B cell (primary cell): ENCODE measurements around the gene GORASP1. TPM values are rescaled to one million over a fixed set of nuclear protein-coding genes. Genes with fewer than 3 reads are reported as not detected.

ENCODE experiments used
- ATAC-seq: fragments of 200-7000 bp; cut with Tn5 transposase; one replicate; pipeline ENCODE4 v1.10.0; 2021; ENCODE audit warnings: low read depth, mild to moderate bottlenecking, moderate number of reproducible peaks, moderate library complexity
- CTCF ChIA-PET: fragments of 350-600 bp; sonication (Branson Sonifier 250); formaldehyde crosslinking; loops from one replicate; lab custom pipeline; 2021; ENCODE audit warnings: antibody characterized with exemption, inconsistent platforms; lab: Charles Lee
- POLR2A ChIA-PET: fragments of 350-600 bp; sonication (Branson Sonifier 250); formaldehyde crosslinking; loops from one replicate; lab custom pipeline; 2021; ENCODE audit warnings: antibody characterized with exemption; lab: Charles Lee
- DNase-seq: peaks from one replicate; pipeline ENCODE4 v3.0.0; 2013
- H2AFZ ChIP-seq: 2 replicates; pipeline ENCODE4 v1.6.1; 2012; ENCODE audit warnings: mild to moderate bottlenecking, low read depth, low read length; ENCODE audit not compliant: insufficient read depth, poor library complexity, severe bottlenecking
- H3K27ac ChIP-seq, 2 donors: 1 replicate in 1 of 2; 2 replicates in 1 of 2; pipeline ENCODE4 v1.5.1; 2012 to 2013; ENCODE audit warnings: low read length in 2 of 2, mild to moderate bottlenecking in 2 of 2, moderate library complexity in 1 of 2
- H3K27me3 ChIP-seq, 4 experiments: fragments of 200-600 bp in 1 of 4; sonication (generic) in 1 of 4; replicated peaks in 1 of 4; 1 replicate in 2 of 4; 2 replicates in 2 of 4; pipeline versions ENCODE4 v1.6.1 to v1.7.0; 2013 to 2016; ENCODE audit warnings: low read length in 3 of 4, mild to moderate bottlenecking in 2 of 4, mixed read lengths in 1 of 4, moderate library complexity in 1 of 4; ENCODE audit not compliant: insufficient read depth in 4 of 4, control insufficient read depth in 3 of 4; ENCODE audit errors: control extremely low read depth in 1 of 4
- H3K36me3 ChIP-seq, 2 experiments: replicated peaks in 1 of 2; 1 replicate in 1 of 2; 2 replicates in 1 of 2; pipeline versions ENCODE4 v1.6.1 to v1.7.1; 2013; ENCODE audit warnings: low read length in 1 of 2; ENCODE audit not compliant: insufficient read depth in 2 of 2, control insufficient read depth in 1 of 2; ENCODE audit errors: control extremely low read depth in 1 of 2, extremely low read depth in 1 of 2
- H3K4me1 ChIP-seq, 2 donors: fragments of 200-600 bp in 1 of 2; sonication (generic) in 1 of 2; 1 replicate in 1 of 2; 2 replicates in 1 of 2; pipeline versions ENCODE4 v1.5.1 to v1.6.1; 2013 to 2017; ENCODE audit warnings: low read length in 2 of 2; ENCODE audit not compliant: control insufficient read depth in 2 of 2, insufficient read depth in 2 of 2
- H3K4me2 ChIP-seq: replicated peaks from 2 replicates; pipeline ENCODE3; 2012; ENCODE audit warnings: mild to moderate bottlenecking, low read depth, low read length; ENCODE audit not compliant: poor library complexity, severe bottlenecking
- H3K4me3 ChIP-seq, 5 experiments: fragments of 200-600 bp in 1 of 5; sonication (generic) in 1 of 5; 1 replicate in 3 of 5; 2 replicates in 2 of 5; pipeline versions ENCODE4 v1.5.1 to v1.7.0; 2011 to 2016; ENCODE audit warnings: low read length in 4 of 5, mild to moderate bottlenecking in 4 of 5, low read depth in 2 of 5, control low read depth in 1 of 5, moderate library complexity in 1 of 5; ENCODE audit not compliant: insufficient read depth in 1 of 5; ENCODE audit errors: control extremely low read depth in 1 of 5, extremely low read depth in 1 of 5
- H3K79me2 ChIP-seq: fragments of 200-600 bp; sonication (generic); one replicate; pipeline ENCODE4 v1.6.0; 2016; ENCODE audit warnings: low read length; ENCODE audit not compliant: control insufficient read depth, insufficient read depth
- H3K9ac ChIP-seq: fragments of 200-600 bp; sonication (generic); 2 replicates; pipeline ENCODE4 v1.6.1; 2017; ENCODE audit warnings: mild to moderate bottlenecking, low read length, moderate library complexity
- H3K9me3 ChIP-seq, 3 donors: one replicate each; pipeline versions ENCODE4 v1.6.1 to v1.7.1; 2013; ENCODE audit warnings: low read length in 2 of 3; ENCODE audit not compliant: control insufficient read depth in 2 of 3, insufficient read depth in 1 of 3; ENCODE audit errors: control extremely low read depth in 1 of 3
- H4K20me1 ChIP-seq: 2 replicates; pipeline ENCODE4 v1.6.0; 2012; ENCODE audit warnings: mild to moderate bottlenecking, low read length; ENCODE audit not compliant: insufficient read depth, control insufficient read depth, poor library complexity, severe bottlenecking
- H3K27ac Mint-ChIP-seq: one replicate; pipeline ENCODE4 v1.8.0; 2021; ENCODE audit warnings: mixed read lengths
- H3K27me3 Mint-ChIP-seq: one replicate; pipeline ENCODE4 v1.8.0; 2021; ENCODE audit warnings: mixed read lengths
- H3K4me1 Mint-ChIP-seq: one replicate; pipeline ENCODE4 v1.8.0; 2021; ENCODE audit warnings: mixed read lengths
- H3K4me3 Mint-ChIP-seq: one replicate; pipeline ENCODE4 v1.8.0; 2021; ENCODE audit warnings: mixed read lengths
- H3K9me3 Mint-ChIP-seq: one replicate; pipeline ENCODE4 v1.8.0; 2022; ENCODE audit warnings: mixed read lengths; ENCODE audit not compliant: insufficient read depth
- EZH2 ChIP-seq: IDR thresholded peaks from 2 replicates; pipeline ENCODE4 v1.6.1; 2012; ENCODE audit warnings: borderline replicate concordance, low read depth, mild to moderate bottlenecking, moderate library complexity, low read length; ENCODE audit not compliant: insufficient read depth, poor library complexity, severe bottlenecking
- WGBS: methylation state at CpG from one replicate; pipeline ENCODE4 v1.1.5; 2013; ENCODE audit warnings: missing lambda C conversion rate; ENCODE audit not compliant: insufficient coverage; 5-methylcytosine and 5-hydroxymethylcytosine counted together
- intact Hi-C: fragments of 100-400 bp; cut with micrococcal nuclease; formaldehyde crosslinking; loops from one replicate; pipeline ENCODE4 v1.10.0; 2022
- polyA plus RNA-seq: library from polyadenylated mRNA; depleted of rRNA; stranded (reverse); fragments of >200 nt; gene quantifications from 2 replicates; pipeline ENCODE4 v1.2.3, GENCODE V29; 2012
- total RNA-seq, 2 donors: library from RNA; stranded (reverse); fragments of 120-200 nt in 1 of 2; gene quantifications; 1 replicate in 1 of 2; 2 replicates in 1 of 2; pipeline versions ENCODE4 v1.2.3 to v1.2.4, GENCODE V29; 2013 to 2022
- TF ChIP-seq, protein P1 (sequence below): fragments of 200-600 bp; IDR thresholded peaks from one replicate; pipeline ENCODE4 v1.8.0; 2022; ENCODE audit warnings: antibody characterized with exemption, mild to moderate bottlenecking

GORASP1 gene
- total and polyA plus RNA-seq, 2 donors (not counting 1 experiment from before 2014, with no cell fraction given) = 81.7 to 84.0 TPM

DNA sequence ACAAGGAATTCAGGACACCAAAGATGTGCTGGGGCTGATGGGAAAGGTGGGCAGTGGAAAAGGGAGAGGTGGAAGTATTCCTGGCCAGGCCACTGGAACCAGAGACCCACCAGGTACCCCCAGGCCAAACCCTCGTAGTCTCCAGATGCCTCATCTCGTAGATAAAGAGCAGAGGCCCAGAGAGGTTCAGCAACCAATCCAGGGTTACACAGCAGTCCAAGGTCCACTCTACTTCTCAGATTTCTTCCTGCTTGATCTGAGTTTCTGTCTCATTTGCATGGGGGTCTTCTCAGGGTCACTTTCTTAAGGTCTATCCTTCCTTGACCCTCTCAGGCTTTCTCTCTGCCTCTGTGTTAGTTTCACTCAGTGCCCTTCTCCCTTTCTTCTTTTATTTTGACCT is 5.1 kb upstream of the GORASP1 start:
- WGBS = 100% methylated on average over 2 of the region's 2 CpGs
- H3K4me2 ChIP-seq = no peak overlapping the region
- no peaks in the 10 kb centered on the region for H3K27me3 ChIP-seq
- POLR2A ChIA-PET = no interaction called here
- peaks cover 23 to 25% of the 10 kb centered on the region in 2 donors for H3K4me1 ChIP-seq
- Mint-ChIP-seq H3K27ac (no peak overlapping the region), H3K9me3 (no peaks in the 10 kb centered on the region), H3K4me1 (peaks cover 25% of the 10 kb centered on the region), H3K4me3 (no peak overlapping the region), H3K27me3 (no peaks in the 10 kb centered on the region)
- no peak overlapping the region for H3K27ac ChIP-seq
- H3K79me2 ChIP-seq = peaks cover 5% of the 10 kb centered on the region
- H3K9me3 ChIP-seq = no peaks in the 10 kb centered on the region
- CTCF ChIA-PET = no interaction called here
- intact Hi-C loops = no loop called here
- H3K36me3 ChIP-seq = peaks cover 0 to 41% of the 10 kb centered on the region in 2 experiments
- no peak for DNase-seq
- H3K9ac ChIP-seq = no peak overlapping the region
- ATAC-seq = no peak
- no peak for TF ChIP-seq EZH2
- TF ChIP-seq, protein P1, sequence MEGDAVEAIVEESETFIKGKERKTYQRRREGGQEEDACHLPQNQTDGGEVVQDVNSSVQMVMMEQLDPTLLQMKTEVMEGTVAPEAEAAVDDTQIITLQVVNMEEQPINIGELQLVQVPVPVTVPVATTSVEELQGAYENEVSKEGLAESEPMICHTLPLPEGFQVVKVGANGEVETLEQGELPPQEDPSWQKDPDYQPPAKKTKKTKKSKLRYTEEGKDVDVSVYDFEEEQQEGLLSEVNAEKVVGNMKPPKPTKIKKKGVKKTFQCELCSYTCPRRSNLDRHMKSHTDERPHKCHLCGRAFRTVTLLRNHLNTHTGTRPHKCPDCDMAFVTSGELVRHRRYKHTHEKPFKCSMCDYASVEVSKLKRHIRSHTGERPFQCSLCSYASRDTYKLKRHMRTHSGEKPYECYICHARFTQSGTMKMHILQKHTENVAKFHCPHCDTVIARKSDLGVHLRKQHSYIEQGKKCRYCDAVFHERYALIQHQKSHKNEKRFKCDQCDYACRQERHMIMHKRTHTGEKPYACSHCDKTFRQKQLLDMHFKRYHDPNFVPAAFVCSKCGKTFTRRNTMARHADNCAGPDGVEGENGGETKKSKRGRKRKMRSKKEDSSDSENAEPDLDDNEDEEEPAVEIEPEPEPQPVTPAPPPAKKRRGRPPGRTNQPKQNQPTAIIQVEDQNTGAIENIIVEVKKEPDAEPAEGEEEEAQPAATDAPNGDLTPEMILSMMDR = no peak
- no peak overlapping the region for H3K4me3 ChIP-seq
- no peak overlapping the region for H2AFZ ChIP-seq
- H4K20me1 ChIP-seq = no peaks in the 10 kb centered on the region

DNA sequence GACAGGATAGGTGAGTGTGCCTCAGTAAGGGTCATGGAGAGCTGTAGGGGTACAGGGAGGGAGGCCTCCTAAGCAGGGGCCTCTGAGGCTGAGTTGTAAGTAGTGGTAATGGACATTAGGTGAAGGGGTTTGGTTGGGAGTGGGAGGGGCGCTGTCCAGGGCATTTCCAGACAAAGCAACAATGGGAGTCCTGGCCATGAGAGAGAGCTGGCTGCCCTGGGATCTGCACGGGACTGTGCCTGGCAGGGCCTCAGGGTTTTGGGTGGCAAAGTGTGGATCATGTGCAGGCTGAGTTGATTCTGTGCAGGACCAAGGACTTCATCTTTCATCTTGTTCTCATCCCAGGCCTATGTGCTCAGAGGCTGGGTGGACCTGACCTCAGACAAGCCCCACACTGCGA is 4.7 kb upstream of the GORASP1 start:
- Histone ChIP-seq H3K36me3 (peaks cover 0 to 38% of the 10 kb centered on the region in 2 experiments), H3K4me2 (no peak overlapping the region), H3K79me2 (peaks cover 8% of the 10 kb centered on the region), H2AFZ (no peak overlapping the region), H4K20me1 (no peaks in the 10 kb centered on the region), H3K9ac (no peak overlapping the region), H3K27me3 (no peaks in the 10 kb centered on the region), H3K4me3 (no peak overlapping the region), H3K27ac (no peak overlapping the region), H3K4me1 (peaks cover 23 to 25% of the 10 kb centered on the region in 2 donors), H3K9me3 (no peaks in the 10 kb centered on the region)
- Mint-ChIP-seq H3K4me3 (no peak overlapping the region), H3K27me3 (no peaks in the 10 kb centered on the region), H3K27ac (no peak overlapping the region), H3K9me3 (no peaks in the 10 kb centered on the region), H3K4me1 (peaks cover 24% of the 10 kb centered on the region)
- ChIA-PET CTCF (interaction anchor here (1.5 kb wide), 1 partner anchor 14 kb away, joined by 4 read pairs; no protein-coding TSS in a partner anchor), POLR2A (no interaction called here)
- ATAC-seq (no peak), DNase-seq (no peak)
- TF ChIP-seq, protein P1 = no peak
- intact Hi-C loops = no loop called here
- 100% methylated on average over 2 of the region's 3 CpGs for WGBS
